Stimulated activated naive CD8-positive, alpha-beta T cell treated with anti-CD3 and anti-CD28 coated beads, Interleukin-15, Interleukin-2, amounts not matched to agents 100 U/mL and 50 U/mL, for 24 hours (primary cell): Measurements from ENCODE around the gene CYP1A2.

ENCODE experiments used
- ATAC-seq: fragments of 150-1000 bp; cut with Tn5 transposase; one replicate; pipeline ENCODE4 v1.10.0; 2021
- DNase-seq: peaks from one replicate; pipeline ENCODE4 v3.0.0; 2021

Gene CYP1A2

DNA sequence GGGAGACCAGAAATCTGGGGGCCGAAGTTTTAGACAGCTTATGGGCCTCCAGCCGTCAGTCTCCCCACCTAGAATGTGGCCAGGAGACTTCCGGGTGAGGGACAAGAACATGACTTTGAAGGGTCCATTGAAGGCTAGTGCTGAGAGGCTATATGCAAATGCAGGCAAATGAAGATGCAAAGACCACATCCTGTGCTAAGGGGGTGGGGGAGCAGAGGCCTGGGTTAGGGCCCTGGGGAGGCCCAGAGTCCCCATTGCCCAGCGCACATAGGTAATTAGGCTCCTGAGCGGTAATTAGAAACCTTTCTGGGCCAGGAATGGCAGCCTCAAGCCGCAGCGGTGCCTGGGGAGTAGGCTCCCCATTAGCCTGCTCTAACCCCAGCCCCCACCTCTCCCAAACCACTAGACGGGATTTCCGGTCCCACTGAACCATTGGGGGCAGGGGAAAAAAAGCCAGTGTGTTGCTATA, 40.1 kb downstream of the CYP1A2 start:
- DNase-seq (peak; percentile 66), ATAC-seq (peak; percentile 24)

DNA sequence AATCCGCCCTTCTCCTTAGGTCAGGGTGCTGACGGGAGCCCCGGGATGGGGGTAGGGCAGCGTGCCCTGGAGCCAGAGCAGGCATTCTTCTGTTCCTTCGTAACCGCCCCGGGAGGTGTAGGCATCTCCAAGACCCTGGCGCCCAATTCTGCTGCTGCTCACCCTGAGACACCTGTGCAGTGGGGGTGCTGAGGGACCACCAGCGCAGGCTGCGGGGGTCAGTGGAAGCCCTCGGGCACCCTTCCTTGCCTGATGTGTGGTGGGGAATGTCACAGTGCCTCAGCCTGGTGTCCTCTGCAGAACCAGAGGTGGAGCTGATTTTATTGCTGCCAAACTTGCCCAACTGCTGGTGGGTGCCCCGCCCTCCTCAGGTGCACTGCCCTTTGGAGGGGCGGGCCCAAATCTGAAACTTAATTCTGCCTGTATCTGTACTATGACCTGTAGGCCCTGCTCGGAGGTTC, 40.6 kb downstream of the CYP1A2 start:
- ATAC-seq (no peak), DNase-seq (peak; percentile 52)

DNA sequence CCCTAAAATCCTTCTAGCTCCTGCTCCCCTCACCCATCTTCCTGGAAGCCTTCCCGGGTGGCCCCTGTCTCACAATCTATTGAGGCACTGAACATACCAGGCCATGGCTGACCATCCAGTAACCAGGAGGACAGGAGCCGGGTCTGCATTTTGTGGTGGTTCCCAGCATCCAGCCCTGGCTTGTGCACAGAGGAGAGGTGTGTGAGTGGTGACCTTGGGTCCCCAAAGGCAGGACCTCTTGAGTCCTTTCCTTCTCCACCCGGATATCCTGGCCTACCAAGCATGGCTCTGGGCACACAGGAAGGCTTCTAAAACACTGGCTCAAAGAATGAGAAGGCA, 41.1 kb downstream of the CYP1A2 start:
- no peak for ATAC-seq
- DNase-seq: no peak

DNA sequence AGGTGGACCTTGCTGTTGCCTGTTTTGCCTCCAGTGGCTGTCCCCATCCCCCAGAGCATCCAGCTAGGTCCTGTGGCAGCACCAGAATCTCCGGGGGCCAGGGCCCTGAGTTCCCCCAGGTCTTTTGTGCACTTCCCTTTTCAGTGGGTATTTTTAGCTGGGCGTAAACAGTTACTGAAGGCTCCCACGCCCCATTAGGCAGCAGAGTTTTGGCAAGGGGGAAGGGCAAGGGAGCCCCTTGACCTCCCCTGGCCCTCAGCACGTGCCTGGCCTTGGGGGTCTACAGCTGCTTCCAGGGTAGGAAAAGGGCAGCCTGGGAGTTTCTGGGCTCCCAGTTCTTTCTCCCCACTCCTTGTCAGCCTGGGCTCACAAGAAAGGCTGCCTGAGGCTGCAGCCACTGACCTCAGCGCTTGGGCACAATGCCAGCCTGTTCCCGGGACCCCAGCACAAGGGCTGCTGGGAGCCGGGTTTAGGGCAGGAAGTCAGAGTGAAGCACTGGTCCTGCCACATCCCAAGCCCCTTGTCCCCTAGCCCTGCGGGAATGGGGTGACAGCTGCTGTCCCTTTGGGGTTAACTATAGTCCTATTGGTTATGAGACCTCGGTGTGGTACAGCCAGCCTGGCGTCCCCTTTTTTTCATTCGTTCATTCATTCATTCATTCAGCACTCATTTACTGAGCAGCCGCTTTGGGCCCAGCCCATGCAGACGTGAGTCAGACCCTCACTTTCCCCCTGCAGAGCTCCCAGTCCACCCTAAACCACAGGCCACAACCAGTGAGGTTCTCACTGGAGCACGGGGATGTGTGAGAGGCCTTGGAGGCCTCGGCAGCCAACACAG, 41.7 kb downstream of the CYP1A2 start:
- DNase-seq (peak; percentile 66), ATAC-seq (peak; percentile 10)

DNA sequence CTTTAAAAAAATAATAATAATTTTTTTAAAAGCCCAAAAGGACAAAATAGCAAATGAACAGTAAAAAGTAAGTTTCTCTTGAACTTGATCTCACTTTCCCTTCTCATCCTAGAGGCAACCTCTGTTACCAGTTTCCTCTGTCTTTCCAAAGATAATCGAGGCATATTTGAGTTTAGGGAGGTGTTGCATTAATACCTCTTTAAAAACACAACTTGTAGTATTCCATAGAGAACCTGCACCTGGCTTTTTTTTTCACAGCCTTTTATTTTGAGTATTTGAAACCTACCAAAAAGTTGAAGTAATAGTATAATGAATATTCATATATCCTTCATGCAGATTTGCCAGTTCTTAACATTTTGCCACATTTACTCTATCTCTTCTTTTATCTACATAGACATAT, 42.4 kb downstream of the CYP1A2 start:
- no peak for ATAC-seq
- DNase-seq: no peak

DNA sequence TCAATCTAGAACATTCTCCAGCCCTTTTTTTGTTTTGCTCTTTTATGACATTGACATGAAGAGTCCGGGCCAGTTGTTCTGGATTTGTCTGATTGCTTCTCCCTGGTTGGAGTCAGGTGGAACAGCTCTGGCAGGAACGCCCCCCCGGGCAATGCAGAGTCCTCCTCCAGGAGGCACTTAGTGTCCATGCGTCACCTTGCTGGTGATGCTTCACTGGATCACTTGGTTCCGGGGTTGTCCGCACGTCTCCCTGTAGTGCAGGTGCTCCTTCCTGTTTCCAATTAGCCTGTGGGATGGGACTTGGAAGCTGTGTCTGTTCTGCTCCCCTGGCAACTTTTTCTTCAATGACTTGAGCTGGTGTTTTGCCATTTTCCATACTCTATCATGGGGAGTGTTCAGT, 43.0 kb downstream of the CYP1A2 start:
- DNase-seq: no peak

DNA sequence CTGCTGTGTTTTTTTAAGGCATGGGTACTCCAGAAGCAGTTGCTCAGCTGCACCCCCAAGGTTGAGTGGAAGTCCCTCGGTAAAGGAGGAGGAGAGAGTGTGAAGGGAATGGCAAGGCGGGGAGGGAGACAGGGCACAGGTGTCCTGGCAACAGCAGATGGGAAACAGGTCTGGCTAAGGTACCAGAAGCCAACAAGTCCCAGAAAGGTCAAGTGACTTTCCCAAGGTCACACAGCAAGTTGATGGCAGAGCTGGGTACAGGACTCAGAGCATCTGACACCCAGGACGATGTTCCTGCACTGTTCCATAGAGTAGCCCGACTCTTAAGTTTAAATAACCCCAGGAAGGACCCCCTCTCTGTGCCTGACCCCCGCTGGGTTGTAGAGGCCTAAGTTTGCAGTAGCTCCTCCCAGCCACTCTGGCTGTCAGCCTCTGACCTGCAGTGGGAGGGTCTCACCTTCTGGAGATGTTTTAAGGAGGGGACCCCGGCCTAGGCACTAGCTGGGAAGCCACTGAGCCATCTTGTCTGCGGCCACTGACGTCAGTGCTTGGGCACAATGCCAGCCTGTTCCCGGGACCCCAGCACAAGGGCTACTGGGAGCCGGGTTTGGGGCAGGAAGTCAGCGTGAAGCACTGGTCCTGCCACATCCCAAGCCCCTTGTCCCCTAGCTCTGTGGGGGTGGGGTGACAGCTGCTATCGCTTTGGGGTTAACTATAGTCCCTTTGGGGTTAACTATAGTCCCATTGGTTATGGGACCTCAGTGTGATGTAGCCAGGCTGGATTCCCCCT, 43.8 kb downstream of the CYP1A2 start:
- no peak for ATAC-seq
- DNase-seq: no peak

More for the DNA sequence above, 43.0 kb downstream of the CYP1A2 start:
- ATAC-seq: no peak

DNA sequence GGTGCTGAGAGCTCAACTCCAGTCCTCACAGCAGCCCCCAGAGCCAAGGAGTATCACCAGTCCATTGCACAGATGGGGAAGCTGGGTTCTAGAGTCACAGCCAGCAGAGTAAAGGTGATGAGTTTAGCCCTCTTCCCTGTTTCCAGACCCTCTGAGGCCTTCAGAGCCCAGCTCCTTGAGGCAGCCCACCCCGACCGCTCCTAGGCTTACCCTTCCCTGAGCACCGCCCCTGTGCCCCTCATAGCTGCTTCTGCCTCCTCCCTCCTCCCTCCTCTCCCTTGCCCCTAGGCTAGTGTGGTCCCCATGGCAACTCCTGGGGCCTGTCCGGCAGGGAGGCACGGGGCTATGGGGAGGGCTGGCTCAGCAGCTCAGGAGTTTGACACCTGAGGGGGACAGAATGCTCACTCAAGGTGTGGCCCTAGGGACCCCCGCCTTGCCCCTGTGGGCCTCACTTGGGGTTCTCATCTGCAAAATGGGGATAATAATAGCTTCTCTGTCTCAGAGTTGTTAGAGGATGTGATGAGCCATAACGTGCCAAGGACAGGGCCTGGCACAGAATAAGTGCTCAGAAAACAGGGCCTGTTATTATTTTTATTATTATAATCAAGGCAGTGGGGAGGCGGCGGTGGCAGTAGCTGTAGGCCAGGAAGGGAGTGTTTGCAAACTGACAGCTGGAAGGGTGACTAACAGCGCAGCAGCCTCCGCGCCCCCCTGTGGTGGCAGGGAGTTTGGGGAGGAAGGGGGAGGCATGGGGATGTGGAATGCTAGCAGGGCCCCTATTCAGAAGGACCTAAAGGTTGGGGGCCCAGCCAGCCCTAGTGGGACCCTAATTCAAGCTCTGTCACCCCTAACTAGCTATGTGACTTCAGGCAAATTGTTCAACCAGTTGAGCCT, 44.7 kb downstream of the CYP1A2 start:
- DNase-seq (peak; percentile 81), ATAC-seq (peak; percentile 28)

DNA sequence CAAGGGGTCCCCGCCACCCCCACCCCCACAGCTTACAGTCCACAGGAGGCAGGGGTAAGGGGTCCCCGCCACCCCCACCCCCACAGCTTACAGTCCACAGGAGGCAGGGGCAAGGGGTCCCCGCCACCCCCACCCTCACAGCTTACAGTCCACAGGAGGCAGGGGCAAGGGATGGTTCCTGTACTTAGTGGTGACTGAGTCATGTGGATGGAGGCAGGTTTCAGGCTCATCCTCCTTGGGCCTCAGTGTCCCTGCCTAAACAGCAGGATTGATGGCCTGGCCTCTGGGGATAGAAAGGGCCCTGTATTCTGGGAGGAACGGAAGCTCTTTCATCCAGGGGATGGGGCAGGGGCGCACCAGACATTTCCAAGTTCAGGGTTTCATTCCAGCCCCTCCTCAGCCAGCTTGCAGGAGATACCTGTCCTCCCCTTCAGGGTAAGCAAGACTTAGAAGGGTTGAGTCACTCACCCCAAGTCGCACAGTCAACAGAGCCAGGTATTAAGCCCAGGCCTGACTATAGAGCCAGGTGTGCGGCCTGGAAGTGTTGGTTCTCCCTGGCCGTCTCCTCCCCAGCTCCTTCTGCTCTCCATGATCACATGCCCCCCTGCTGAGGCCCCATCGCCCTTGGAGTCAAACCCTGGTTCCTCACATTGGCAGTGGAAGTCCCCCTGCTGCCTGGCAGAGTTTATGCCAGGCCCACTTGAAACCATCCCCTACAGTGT, 45.8 kb downstream of the CYP1A2 start:
- no peak for DNase-seq
- ATAC-seq: no peak

DNA sequence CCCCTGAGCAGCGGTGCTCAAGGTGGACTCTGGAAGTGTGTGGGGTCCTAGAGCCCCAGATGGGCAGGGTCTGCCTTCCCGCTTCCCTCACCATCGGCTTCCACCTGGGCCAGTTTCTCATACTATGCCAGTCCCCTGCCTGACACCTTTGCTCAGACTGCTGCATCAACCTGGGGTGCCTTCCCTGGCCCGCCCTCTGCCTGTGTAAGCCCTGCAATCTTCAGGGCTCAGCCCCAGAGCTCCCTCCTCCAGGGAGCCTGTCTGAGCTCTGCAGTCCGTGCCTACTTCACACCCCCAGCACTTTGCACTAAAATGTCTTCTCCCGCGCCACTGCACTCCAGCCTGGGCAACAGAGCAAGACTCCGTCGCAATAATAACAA, 46.3 kb downstream of the CYP1A2 start:
- no peak for ATAC-seq
- DNase-seq: no peak

DNA sequence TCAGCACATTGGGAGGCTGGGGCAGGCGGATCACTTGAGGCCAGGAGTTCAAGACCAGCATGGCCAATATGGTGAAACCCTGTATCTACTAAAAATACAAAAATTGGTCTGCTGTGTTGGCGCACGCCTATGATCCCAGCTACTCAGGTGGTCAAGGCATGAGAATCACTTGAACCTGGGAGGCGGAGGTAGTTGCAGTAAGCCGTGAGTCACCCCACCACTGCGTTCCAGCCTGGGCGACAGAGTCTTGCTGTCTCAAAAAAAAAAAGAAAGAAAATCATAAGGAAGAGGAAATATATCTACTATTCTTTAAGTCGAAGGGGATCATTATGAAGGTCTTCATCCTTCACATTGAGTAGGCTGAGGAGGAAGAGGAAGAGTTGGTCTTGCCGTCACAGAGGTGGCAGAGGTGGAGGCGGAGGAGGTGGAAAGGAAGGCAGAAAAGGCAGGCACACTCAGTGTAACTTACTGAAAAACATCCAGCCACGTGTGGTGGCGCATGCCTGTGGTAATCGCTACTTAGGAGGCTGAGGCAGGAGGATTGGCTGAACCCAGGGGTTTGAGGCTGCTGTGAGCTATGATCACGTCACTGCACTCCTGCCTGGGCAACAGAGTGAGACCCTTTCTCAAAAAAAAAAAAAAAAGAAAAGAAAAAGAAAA, 47.5 kb downstream of the CYP1A2 start:
- DNase-seq (peak; percentile 57), ATAC-seq (peak; percentile 38)

DNA sequence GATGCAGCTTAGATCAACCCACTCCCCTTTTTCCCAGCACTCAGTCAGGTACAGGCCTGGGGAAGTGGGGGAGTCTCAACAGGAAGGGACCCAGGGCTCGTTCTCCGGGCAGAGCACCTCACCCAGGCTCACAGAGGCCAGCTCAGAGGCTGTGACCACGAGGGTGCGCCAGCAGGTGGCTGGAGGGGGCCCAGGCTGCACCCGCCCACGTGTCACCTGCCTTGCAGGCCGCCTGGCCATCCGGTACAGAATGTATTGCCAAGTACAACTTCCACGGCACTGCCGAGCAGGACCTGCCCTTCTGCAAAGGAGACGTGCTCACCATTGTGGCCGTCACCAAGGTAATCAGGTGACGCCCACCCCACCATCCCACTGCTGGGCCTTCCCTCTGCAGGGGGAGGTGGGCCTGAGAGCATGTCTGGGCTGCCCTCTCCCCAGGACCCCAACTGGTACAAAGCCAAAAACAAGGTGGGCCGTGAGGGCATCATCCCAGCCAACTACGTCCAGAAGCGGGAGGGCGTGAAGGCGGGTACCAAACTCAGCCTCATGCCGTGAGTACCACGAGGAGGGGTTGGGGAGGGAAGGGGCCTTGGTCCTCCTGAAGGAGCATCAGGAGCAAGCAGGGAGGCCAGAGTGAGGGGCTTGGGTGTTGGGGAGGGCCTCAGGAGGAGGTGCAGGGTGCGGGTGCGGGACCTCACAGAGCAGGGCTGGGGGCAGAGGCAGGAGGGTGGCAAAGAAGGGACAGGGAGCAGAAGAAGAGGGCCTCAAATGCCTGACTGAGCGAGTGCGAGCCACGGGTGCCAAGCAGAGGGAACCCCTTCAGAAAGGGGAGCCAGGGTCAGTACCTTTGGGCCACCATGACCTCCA, 50.0 kb downstream of the CYP1A2 start:
- ATAC-seq: no peak

DNA sequence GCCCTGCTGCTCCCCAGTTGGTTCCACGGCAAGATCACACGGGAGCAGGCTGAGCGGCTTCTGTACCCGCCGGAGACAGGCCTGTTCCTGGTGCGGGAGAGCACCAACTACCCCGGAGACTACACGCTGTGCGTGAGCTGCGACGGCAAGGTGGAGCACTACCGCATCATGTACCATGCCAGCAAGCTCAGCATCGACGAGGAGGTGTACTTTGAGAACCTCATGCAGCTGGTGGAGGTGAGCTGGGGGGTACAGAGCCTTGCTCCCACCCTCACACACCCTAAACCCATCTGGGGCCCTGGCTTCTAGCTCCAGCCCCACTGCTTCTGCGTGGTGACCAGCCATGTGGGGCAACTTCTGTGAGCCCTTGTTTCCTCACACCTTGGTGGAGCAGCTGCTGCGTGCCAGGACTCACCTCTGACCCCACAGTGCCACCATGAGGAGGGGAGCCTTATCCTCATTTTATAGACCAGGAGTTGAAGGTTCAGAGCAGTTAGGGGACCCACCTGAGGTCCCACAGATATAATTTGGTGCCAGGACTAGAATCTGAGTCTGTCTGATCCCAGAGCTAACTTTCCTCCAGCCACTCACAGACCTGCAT, 50.7 kb downstream of the CYP1A2 start:
- ATAC-seq (peak; percentile 9), DNase-seq (no peak)

More for the DNA sequence above, 50.0 kb downstream of the CYP1A2 start:
- no peak for DNase-seq

DNA sequence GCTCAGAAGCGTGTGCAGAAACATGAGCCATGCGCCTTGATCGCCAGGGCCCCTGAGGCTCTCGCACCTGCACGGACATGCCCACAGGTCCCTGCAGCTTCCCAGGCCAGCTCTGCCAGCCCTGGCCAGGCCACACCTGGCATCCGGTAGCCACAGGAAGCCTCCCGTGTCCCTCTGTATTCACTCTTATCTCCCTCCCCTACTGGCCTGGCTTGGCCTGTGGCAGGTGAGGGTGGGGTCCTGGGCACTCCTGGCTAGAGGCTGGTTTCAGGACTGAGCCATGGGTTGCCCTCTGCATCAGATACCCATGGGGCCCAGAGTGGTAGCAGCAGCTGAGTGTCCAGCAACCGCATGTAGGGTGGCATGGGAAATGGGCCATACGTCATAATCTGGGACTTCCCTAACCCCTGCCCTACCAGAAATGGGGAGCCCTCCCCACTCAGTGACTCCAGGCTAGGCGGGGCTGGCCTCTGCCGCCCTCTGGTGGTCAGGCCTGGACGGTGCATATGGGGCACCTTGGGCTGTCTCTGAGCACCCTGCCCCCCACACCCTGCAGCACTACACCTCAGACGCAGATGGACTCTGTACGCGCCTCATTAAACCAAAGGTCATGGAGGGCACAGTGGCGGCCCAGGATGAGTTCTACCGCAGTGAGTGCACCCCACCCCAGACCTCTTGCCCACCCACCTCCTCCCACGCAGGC, 51.4 kb downstream of the CYP1A2 start:
- peak; percentile 90 for ATAC-seq
- DNase-seq: peak; percentile 89

DNA sequence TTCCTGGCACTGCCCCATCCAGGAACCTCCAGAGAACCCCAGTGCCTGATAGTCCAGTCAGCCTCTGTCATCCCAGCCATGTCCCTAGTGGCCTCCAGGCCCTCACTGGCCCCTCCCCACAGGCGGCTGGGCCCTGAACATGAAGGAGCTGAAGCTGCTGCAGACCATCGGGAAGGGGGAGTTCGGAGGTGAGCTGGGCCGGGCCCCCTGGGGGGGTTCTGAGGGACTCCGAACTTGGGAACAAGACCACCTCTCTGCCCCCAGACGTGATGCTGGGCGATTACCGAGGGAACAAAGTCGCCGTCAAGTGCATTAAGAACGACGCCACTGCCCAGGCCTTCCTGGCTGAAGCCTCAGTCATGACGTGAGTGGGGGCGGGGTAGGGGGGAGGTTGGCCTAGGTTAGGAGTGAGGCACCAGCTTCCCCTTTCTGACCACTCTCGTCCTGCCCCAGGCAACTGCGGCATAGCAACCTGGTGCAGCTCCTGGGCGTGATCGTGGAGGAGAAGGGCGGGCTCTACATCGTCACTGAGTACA, 52.0 kb downstream of the CYP1A2 start:
- DNase-seq (no peak), ATAC-seq (no peak)

DNA sequence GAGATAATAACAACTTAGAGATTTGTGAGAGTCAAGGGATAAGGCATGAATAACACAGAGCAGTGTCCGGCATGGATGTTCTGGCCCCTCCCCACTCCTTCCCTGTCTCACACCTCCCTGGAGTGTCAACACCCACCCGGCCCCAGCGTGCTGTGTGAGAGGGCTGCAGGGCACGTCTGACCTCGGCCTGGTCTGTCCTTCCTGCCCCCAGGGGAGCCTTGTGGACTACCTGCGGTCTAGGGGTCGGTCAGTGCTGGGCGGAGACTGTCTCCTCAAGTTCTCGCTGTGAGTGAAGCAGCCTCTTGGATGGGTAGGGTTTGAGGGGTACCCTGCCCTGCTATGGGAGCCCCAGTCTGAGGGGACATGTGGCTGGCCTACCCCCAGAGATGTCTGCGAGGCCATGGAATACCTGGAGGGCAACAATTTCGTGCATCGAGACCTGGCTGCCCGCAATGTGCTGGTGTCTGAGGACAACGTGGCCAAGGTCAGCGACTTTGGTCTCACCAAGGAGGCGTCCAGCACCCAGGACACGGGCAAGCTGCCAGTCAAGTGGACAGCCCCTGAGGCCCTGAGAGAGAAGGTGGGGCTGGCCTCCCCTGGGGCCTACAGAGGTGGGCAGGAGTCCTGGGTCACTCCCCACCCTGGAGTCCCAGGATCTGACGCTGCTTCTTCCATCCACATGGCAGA, 52.8 kb downstream of the CYP1A2 start:
- ATAC-seq: no peak
- DNase-seq: no peak

DNA sequence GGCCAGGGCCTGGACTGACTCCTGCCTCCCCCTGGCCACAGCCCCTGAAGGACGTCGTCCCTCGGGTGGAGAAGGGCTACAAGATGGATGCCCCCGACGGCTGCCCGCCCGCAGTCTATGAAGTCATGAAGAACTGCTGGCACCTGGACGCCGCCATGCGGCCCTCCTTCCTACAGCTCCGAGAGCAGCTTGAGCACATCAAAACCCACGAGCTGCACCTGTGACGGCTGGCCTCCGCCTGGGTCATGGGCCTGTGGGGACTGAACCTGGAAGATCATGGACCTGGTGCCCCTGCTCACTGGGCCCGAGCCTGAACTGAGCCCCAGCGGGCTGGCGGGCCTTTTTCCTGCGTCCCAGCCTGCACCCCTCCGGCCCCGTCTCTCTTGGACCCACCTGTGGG, 53.6 kb downstream of the CYP1A2 start:
- DNase-seq (no peak), ATAC-seq (no peak)

DNA sequence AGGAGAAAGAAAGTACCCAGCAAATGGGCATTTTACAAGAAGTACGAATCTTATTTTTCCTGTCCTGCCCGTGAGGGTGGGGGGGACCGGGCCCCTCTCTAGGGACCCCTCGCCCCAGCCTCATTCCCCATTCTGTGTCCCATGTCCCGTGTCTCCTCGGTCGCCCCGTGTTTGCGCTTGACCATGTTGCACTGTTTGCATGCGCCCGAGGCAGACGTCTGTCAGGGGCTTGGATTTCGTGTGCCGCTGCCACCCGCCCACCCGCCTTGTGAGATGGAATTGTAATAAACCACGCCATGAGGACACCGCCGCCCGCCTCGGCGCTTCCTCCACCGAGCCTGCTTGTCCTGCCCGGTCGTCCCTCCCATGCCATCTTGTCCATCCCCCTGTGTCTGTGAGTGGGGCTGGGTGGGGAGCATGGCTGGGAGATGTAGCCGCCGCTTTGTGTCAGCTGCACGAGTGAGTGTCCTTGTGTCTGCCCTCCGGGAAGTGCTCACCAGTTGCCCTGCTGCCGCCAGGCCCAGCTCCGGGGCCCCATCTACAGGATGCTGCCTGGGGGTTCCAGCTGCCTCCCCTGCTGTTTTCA, 54.3 kb downstream of the CYP1A2 start:
- DNase-seq (no peak), ATAC-seq (no peak)
